AG09309 (cell line): ENCODE data around the gene IFI27L2.

Experiments
- DNase-seq: peaks from one replicate; pipeline ENCODE4 v3.0.0-alpha.2; 2010; ENCODE audit warnings: low read depth
- H3K4me3 ChIP-seq: 2 replicates; pipeline ENCODE4 v1.5.1; 2011; ENCODE audit warnings: mild to moderate bottlenecking, low read depth, low read length, moderate library complexity; ENCODE audit not compliant: control insufficient read depth
- CTCF ChIP-seq: IDR thresholded peaks from 2 replicates; pipeline ENCODE4 v1.5.1; 2011; ENCODE audit warnings: mild to moderate bottlenecking, low read depth, low read length, inconsistent platforms; ENCODE audit not compliant: insufficient read depth, control insufficient read depth; ENCODE audit errors: missing control alignments

Gene IFI27L2

GRCh38 chr14:94173885-94174603, 44.6 kb upstream of the IFI27L2 start, which contains the start of gene PPP4R4:
PPP4R4 (plus strand) TSS chr14:94174322; CDS start chr14:94174466, 144 bp downstream.
- H3K4me3 ChIP-seq, result peak within 1 kb of the TSS; percentile 65
- DNase-seq, result no peak
- TF ChIP-seq CTCF, result no peak

GRCh38 chr14:94173471-94173884, 44.1 kb upstream of the IFI27L2 start:
- TF ChIP-seq CTCF, result no peak
- peak overlapping the region; percentile 65 for H3K4me3 ChIP-seq
- no peak for DNase-seq

GRCh38 chr14:94172545-94172944, 43.1 kb upstream of the IFI27L2 start:
- no peak for DNase-seq
- no peak overlapping the region for H3K4me3 ChIP-seq
- TF ChIP-seq CTCF, result no peak

DNA sequence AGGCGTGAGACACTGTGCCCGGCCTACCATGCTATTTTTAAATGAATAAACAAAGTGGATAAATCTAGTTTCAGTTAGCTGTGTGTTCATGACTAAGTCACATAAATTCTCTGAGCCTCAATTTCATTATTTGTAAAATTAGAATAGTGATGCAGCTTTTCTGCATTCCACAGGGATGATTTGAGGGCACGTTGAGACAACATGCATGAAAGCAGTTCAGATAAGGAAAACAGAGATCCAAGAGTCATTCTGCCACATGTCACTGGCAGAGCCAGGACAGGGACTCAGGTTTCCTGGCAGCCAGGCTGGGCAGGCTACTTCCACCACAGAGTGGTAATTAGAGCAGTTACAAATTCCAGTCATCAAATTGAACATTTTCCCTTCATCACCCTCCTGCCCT, 41.8 kb upstream of the IFI27L2 start:
- DNase-seq, result no peak
- no peak overlapping the region for H3K4me3 ChIP-seq
- TF ChIP-seq CTCF, result no peak

- no peak overlapping the region for H3K4me3 ChIP-seq
- DNase-seq, result no peak
- TF ChIP-seq CTCF, result no peak
These were observed 40.7 kb upstream of the IFI27L2 start for GRCh38 chr14:94170136-94170535.

DNA sequence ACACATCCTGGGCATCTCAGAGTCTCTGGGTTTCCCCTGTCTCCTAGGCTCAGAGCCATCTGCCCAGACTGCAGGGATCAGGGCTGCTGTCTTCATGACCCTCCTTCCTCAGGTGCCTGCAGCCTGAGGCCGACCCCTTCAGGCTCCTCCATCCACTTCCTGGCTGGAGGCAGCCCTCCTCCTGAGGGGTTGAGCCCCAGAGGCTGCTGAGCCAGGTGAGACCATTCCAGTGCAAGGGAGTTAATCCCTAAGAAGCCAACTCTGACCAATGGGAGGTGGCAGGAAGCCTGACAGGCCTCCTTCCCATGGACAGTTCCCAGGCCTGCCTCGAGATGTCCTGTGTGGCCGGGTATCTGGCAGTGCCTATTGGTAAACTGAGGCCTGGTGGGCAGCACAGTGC, 36.3 kb upstream of the IFI27L2 start:
- no peak for DNase-seq
- TF ChIP-seq CTCF, result no peak
- no peak overlapping the region for H3K4me3 ChIP-seq
